ENCODE measurements around the gene SRC. TPM values are rescaled to one million over a fixed set of nuclear protein-coding genes. Genes with fewer than 3 reads are reported as not detected.

Gene SRC
- total RNA-seq, 1 experiment from 2014 or later, result 42.3 TPM

GRCh38 chr20:37396416-37397075 lies 50.6 kb downstream of the SRC start:
- no TSS peak for BruUV-seq (replicated peaks)
- Histone ChIP-seq H3K9me3 (ENCODE audit: control insufficient read depth in 1 of 2, insufficient read depth in 1 of 2, low read depth in 1 of 2, low read length in 2 of 2) (no peaks in the 10 kb centered on the region), H4K20me1 (ENCODE audit: insufficient read depth) (no peaks in the 10 kb centered on the region), H3K4me3 (replicated peaks in 1 of 2; ENCODE audit: low read depth in 1 of 2, low read length in 2 of 2) (no peak overlapping the region), H2AFZ (ENCODE audit: low read depth, low read length, poor library complexity, severe bottlenecking) (no peak overlapping the region), H3K4me2 (ENCODE audit: low read length) (peak overlapping the region; percentile 14; the same call in 1 of the 2 replicates), H3K27ac (ENCODE audit: low read depth, low read length) (no peak overlapping the region), H3K9me2 (ENCODE audit: insufficient read depth) (no peaks in the 10 kb centered on the region), H3K27me3 (ENCODE audit: insufficient read depth, low read length) (no peaks in the 10 kb centered on the region), H3K79me2 (ENCODE audit: insufficient read depth, low read length) (no peaks in the 10 kb centered on the region), H3K9ac (ENCODE audit: low read length) (no peak overlapping the region), H3K36me3 (ENCODE audit: control insufficient read depth in 1 of 2, insufficient read depth in 2 of 2, low read length in 2 of 2) (peaks cover 4 to 15% of the 10 kb centered on the region in 2 experiments; a peak in 3 of 4 replicates), H3K4me1 (ENCODE audit: control insufficient read depth in 1 of 2, insufficient read depth in 2 of 2, low read length in 2 of 2) (peaks cover 0 to 10% of the 10 kb centered on the region in 2 experiments; a peak in 1 of 4 replicates)
- POLR2A ChIA-PET, result no interaction called here
- TF ChIP-seq YY1 (IDR thresholded peaks at IDR 0.05; ENCODE audit: extremely low read depth, insufficient replicate concordance, low read depth, low read length), result no peak
- TF ChIP-seq FOSL1 (IDR thresholded peaks at IDR 0.05; ENCODE audit: low read depth), result no peak
- TF ChIP-seq, protein P1, sequence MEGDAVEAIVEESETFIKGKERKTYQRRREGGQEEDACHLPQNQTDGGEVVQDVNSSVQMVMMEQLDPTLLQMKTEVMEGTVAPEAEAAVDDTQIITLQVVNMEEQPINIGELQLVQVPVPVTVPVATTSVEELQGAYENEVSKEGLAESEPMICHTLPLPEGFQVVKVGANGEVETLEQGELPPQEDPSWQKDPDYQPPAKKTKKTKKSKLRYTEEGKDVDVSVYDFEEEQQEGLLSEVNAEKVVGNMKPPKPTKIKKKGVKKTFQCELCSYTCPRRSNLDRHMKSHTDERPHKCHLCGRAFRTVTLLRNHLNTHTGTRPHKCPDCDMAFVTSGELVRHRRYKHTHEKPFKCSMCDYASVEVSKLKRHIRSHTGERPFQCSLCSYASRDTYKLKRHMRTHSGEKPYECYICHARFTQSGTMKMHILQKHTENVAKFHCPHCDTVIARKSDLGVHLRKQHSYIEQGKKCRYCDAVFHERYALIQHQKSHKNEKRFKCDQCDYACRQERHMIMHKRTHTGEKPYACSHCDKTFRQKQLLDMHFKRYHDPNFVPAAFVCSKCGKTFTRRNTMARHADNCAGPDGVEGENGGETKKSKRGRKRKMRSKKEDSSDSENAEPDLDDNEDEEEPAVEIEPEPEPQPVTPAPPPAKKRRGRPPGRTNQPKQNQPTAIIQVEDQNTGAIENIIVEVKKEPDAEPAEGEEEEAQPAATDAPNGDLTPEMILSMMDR (IDR thresholded peaks at IDR 0.05 in 2 of 3, conservative IDR thresholded peaks at IDR 0.05 in 1 of 3; ENCODE audit: borderline replicate concordance in 1 of 3, insufficient read depth in 1 of 3, low read depth in 2 of 3, low read length in 2 of 3), result no peak
- TF ChIP-seq JUND (IDR thresholded peaks at IDR 0.05), result no peak
- TF ChIP-seq POLR2AphosphoS5 (IDR thresholded peaks at IDR 0.05; ENCODE audit: low read depth, low read length), result no peak
- no peak for TF ChIP-seq ZNF274 (IDR thresholded peaks at IDR 0.05; ENCODE audit: low read depth, low read length)
- no peak for TF ChIP-seq SIN3A (IDR thresholded peaks at IDR 0.05; ENCODE audit: low read depth)
- TF ChIP-seq ZBTB33 (IDR thresholded peaks at IDR 0.05; ENCODE audit: extremely low read depth, insufficient replicate concordance, low read length), result no peak
- no peak for TF ChIP-seq EZH2 (IDR thresholded peaks at IDR 0.05)
- TF ChIP-seq ZFX (IDR thresholded peaks at IDR 0.05), result no peak
- TF ChIP-seq POLR2A (IDR thresholded peaks at IDR 0.05; ENCODE audit: borderline replicate concordance, extremely low read depth, insufficient read depth, insufficient read length), result no peak
- no peak for TF ChIP-seq CEBPB (IDR thresholded peaks at IDR 0.05; ENCODE audit: low read depth)
- TF ChIP-seq REST (IDR thresholded peaks at IDR 0.05; ENCODE audit: low read depth), result no peak
- no peak for TF ChIP-seq EZH2phosphoT487 (IDR thresholded peaks at IDR 0.05; ENCODE audit: borderline replicate concordance)
- TF ChIP-seq, protein P2, sequence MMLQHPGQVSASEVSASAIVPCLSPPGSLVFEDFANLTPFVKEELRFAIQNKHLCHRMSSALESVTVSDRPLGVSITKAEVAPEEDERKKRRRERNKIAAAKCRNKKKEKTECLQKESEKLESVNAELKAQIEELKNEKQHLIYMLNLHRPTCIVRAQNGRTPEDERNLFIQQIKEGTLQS (IDR thresholded peaks at IDR 0.05), result no peak
- CTCF ChIA-PET, result no interaction called here
- DNase-seq (ENCODE audit: low read depth, low spot score), result no peak
- RAD21 ChIA-PET (ENCODE audit: low non-redundant PET in 1 of 2, low total read pairs in 2 of 2, uncharacterized antibody in 2 of 2, unreplicated experiment in 2 of 2), result no interaction called here
- no peak for ATAC-seq
- intact Hi-C loops (cut with micrococcal nuclease), result no loop called here

Data from HCT116 (cell line).